Raji (cell line): ENCODE measurements around the gene PTPDC1.

Experiments
- POLR2A ChIP-seq: IDR thresholded peaks from 2 replicates; pipeline ENCODE4 v1.6.1; 2011; ENCODE audit warnings: low read depth, low read length, control low read depth; ENCODE audit not compliant: insufficient read depth

The PTPDC1 gene, protein sequence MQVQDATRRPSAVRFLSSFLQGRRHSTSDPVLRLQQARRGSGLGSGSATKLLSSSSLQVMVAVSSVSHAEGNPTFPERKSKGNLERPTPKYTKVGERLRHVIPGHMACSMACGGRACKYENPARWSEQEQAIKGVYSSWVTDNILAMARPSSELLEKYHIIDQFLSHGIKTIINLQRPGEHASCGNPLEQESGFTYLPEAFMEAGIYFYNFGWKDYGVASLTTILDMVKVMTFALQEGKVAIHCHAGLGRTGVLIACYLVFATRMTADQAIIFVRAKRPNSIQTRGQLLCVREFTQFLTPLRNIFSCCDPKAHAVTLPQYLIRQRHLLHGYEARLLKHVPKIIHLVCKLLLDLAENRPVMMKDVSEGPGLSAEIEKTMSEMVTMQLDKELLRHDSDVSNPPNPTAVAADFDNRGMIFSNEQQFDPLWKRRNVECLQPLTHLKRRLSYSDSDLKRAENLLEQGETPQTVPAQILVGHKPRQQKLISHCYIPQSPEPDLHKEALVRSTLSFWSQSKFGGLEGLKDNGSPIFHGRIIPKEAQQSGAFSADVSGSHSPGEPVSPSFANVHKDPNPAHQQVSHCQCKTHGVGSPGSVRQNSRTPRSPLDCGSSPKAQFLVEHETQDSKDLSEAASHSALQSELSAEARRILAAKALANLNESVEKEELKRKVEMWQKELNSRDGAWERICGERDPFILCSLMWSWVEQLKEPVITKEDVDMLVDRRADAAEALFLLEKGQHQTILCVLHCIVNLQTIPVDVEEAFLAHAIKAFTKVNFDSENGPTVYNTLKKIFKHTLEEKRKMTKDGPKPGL

DNA sequence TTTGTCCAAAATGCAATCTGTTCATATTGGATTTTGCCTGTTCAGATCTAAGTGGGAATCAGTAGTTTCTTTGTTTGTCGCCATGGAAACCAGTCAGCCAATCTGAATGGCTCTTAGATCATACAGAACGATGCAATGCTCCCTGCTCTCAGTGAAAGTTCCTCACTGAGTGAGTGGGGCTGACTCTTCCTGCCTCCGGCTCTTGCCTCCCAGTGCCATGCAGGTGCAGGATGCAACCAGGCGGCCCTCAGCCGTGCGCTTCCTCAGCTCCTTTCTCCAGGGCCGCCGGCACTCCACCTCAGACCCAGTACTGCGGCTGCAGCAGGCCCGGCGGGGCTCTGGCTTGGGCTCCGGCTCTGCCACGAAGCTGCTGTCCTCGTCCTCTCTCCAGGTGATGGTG lies at the start of gene PTPDC1:
Gene PTPDC1 (plus strand): TSS at position 151 of the 400 bp plus-strand sequence. CDS start 67 bp downstream, at position 218.
- TF ChIP-seq POLR2A: no peak

DNA sequence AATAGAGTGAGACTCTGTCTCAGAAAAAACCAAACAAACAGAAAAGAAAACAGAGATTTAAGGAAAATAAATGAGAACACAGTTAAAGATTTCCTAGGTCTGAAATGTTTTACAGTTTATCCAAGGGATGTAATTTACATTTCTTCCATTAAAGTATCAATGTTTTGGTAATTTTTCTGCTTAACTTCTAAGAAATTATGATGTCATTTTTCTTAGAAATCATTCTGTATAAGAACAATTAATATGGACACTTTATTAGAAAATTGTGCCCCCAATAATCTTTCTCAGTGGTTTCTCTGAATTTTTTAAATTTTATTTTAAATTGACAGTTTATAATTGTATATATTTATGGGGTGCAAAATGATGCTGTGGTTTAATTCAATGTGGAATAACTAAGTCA lies 49.8 kb upstream of the PTPDC1 start:
- TF ChIP-seq POLR2A: no peak

DNA sequence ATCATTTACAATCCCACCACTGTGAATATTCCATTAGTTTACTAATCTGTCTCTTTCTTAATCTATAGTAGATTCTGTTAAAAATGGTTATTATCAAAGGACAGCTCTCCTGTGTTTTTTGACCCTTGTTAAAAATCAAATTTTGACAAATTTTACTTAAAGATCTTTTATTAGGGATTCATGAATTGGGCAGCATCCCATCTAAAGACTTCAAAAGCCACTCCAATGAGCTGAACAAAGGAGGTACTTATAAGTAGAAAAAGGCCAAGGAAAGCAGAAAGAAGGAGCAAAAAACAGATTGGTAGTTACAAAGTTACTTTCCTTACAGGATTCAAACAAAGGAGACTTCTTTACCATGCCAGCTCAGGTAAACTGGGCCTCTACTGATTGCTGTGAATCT lies 44.5 kb upstream of the PTPDC1 start:
- TF ChIP-seq POLR2A: no peak

DNA sequence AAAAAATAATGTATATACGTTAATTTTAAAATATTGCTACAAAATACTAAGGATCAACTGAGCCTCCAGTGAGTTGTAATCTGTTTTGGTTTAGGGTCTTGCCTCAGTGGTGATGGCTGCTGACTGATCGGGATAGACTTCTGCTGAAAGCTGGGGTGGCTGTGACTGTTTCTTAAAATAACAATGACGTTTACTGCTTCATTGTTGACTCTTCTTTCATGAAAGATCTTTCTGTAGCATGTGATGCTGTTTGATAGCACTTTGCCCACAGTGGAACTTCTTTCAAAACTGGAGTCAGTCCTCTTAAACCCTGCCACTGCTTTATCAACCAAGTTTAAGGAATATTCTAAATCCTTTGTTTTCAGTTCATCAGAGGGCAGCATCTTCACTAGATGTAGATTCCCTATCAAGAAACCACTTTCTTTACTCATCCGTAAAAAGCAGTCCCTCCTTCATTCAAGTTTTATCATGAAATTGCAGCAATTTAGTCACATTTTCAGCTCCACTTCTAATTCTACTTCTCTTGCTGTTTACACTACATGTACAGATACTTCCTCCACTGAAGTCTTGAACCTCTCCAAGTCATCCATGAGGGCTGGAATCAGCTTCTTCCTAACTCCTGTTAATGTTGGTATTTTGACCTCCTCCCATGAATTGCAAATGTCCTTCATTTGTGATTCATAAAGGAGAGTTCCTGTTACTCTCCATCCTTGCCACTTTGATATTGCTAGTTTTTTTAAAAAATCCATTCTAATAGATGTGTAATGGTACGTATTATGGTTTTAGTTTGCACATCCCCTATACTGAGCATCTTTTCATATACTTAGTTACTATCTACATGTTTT lies 41.5 kb upstream of the PTPDC1 start:
- TF ChIP-seq POLR2A: no peak

DNA sequence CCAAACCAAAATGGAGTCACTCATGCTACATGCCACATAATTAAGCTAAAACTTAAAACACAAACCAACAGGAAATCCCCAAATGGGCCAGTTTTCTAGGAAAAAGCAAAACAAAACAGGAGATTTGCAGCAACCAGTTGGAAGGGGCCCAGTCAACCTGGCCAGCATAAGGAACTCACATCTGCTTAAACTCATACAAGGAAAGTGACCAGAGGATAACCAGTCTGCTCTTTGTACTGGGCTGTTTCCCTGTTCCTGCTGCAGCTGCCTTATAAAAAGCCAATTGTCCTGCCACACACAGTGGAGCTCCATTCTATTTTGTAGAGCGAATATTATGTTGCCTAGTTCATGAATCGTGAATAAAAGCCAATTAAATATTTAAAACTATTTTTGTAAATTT lies 29.5 kb upstream of the PTPDC1 start:
- TF ChIP-seq POLR2A: no peak

DNA sequence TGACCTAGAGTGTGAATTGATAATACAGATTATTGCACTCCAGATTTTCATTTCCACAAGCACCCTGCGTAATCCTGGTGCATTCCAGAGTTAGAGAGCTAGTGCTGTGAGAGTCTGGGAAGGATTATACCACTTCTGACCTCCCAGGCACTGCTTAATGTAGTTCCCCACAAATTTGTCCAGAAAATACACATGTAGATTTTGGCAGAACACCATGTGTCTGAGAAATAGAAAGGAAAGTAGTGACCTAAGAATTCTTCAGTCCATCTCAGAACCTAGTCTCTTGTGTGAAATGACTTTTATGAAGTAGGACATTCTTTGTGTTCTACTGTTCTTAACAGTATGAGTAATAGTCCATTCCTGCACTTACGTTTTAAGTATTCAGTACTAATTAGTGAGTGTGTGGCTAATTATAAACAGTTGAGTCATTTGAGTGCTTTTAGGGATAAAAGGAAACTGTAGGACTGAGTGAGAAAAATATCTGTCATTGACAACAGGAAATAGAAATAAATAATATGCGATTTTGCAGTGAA lies 27.8 kb upstream of the PTPDC1 start:
- no peak for TF ChIP-seq POLR2A

DNA sequence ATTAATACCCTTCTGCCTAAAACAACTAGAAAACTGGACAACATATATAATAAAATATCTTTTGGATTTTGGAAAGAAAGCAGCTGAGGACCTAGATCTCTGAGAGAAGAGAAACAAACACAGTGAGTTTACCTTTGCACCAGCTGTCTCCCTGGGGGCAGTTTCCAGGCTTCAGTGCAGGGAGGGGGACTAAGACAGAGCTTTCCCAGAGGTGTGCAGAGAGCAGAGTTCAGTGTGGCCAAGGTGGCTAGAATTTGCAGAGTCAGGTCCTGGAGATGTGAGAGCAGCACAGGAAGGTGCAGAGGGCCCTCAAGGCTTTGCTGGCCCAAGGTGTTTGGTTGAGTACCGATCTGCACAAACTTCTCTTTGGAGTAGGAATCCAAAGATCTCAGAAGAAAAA lies 26.3 kb upstream of the PTPDC1 start:
- no peak for TF ChIP-seq POLR2A

DNA sequence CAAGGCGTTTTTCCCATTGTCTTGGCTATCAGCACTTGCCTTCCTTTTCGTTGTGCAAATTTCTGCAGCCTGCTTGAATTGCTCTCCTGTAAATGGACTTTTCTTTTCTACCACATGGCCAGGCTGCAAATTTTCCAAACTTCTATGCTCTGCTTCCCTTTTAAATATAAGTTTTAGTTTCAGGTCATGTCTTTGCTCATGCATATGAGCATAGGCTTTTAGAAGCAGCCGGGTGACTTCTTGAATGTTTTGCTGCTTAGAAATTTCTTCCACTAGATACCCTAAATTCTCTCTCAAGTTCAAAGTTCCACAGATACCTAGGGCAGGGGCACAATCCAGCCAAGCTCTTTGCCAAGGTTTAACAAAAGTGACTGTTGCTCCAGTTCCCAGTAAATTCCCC lies 22.4 kb upstream of the PTPDC1 start:
- no peak for TF ChIP-seq POLR2A

DNA sequence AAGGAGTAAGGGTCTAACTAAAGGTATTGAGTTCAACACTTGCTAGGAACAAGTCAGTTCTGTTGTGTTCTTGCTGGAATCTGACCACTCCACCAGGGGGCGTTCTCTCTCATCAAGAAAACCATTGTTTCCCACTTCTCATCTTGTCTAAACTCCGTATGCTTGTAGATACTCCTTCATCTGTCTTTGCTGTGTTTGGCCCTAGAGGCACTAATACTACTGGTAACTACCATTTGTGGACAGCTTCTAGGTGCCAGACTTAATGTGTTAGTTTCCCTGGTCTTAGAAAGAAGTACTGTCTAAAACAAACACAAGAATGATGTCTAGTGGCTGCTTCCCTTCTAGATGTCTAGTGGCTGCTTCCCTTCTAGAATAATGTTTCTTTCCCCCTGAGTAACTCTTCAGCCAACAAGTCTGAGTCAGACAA lies 18.7 kb upstream of the PTPDC1 start:
- TF ChIP-seq POLR2A: no peak

DNA sequence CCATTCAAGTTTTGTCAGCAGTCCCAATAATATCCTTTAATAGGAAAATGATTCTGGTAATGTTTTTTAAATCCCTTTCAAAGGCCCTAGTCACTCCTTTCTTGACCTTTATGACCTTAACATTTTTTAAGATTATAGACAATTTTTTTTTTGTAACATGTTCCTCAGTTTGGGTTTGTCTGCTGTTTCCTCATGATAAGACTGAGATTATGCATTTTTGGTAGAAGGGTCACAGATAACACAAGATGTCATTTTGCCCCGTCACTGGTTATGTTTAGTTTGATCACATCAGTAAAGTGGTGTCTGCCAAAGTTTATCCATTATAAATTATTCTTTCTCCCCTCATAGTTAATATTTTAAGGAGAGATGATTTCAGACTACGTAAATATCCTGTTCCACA lies 16.0 kb upstream of the PTPDC1 start:
- no peak for TF ChIP-seq POLR2A

DNA sequence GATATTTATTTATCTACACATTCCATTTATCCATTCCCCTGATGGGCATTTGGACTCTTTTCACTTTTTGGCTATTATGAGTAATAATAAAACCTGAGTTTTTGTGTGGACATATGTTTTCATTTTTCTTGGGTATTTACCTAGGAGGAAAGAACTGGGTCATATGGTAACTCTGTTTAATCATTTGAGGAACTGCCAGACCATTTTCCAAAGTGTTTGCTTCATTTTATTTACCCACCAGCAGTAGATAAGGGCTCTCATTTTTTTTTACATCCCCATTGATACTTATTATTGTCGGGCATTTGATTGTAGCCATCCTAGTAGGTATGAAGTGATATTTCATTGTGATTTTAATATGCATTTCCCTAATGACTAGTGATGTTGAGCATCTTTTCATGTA lies 7.7 kb upstream of the PTPDC1 start:
- no peak for TF ChIP-seq POLR2A

DNA sequence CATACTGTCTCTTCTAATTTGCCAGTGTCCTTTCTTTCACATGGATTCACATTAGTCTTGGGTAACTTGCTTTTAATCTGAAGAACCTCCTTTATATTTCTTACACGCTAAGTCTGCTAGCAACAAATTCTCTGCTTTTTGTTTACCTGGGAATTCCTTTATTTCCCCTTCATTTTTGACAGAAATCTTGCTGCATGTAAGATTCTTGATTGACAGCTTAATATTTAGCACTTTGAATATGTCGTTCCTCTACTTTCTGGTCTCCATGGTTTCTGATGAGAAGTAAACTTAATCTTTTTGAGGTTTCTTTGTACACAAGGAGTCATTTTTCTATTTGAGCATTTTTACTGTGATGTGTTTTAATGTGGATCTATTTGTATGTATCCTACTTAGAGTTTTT lies 6.2 kb upstream of the PTPDC1 start:
- TF ChIP-seq POLR2A: no peak

DNA sequence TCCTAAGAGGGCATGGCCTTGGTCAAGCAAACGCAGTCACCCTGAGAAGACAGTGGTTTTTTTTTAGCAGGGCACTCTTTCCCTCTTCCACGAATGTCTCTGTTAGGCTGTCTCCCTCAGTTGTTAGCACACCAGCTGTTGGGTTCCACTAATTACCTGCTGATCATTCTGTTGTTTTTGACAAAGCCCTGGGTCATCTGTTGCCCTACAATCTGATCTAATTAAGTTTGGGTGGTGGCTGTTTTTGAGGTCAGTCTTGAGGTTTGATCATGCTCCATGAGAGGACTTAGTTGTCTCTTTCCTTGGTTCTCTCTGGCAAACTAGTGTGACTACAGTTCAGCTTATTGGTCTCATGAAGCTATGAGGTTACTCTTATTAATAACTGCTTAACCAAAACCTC lies 5.0 kb upstream of the PTPDC1 start:
- TF ChIP-seq POLR2A: no peak

DNA sequence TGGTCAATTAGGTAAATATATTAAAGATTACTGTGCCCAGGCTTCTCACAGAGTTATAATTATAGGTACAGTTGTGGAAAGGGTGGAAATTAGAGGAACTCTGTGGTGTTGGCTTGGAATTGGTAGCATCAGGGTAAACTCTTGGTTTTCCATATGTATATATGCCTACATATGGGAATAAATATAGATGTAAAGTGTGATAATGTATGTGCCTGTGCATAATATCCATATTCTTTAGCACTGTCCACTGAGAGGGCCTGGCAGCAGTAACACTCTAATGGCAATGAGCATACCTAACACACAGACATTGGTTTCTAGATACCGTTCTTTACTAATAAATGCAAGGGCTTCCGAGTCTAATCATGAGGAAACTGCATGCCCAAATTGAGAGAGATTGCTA lies 4.0 kb upstream of the PTPDC1 start:
- no peak for TF ChIP-seq POLR2A

DNA sequence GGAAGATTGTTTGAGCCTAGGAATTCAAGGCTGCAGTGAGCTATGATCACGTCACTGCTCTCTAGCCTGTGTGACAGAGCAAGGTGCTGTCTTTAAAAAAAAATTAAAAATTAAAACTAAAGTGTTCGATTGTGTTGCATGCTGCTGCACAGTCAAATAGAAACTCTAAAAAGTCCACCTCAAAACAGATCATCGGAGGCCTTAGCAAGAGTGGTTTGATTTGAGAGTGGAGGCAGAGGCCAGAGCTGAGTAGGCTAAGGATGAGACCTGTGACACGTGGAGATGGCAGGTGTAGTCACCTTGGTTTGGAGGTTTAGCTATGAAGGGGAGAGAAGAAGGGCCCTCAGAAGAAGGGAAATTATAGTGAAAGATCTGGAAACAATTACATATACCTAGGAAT lies 2.8 kb upstream of the PTPDC1 start:
- no peak for TF ChIP-seq POLR2A
